ENCODE results near the gene ABHD2. TPM values are rescaled to one million over a fixed set of nuclear protein-coding genes. Genes with fewer than 3 reads are reported as not detected.

Gene ABHD2
- total RNA-seq, 1 donor from 2014 or later, result 61.1 TPM

DNA sequence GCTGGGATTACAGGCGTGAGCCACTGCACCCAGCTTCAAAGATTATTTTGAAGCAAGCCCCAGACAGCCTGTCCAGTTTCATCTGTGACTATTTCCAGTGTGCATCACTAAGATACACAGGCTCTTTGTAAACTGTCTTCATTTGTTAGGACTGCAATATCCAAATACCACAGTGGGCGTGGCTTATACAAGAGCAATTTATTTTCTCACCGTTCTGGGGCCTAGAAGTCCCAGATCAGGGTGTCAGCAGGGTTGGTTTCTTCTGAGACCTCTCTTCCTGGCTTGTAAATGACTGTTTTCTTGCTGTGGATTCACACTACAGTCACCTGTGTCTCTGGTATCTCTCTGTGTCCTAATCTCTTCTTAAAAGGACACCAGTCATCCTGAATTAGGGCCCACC, 73.4 kb downstream of the ABHD2 start:
- no peak for DNase-seq (ENCODE audit: low read depth)

DNA sequence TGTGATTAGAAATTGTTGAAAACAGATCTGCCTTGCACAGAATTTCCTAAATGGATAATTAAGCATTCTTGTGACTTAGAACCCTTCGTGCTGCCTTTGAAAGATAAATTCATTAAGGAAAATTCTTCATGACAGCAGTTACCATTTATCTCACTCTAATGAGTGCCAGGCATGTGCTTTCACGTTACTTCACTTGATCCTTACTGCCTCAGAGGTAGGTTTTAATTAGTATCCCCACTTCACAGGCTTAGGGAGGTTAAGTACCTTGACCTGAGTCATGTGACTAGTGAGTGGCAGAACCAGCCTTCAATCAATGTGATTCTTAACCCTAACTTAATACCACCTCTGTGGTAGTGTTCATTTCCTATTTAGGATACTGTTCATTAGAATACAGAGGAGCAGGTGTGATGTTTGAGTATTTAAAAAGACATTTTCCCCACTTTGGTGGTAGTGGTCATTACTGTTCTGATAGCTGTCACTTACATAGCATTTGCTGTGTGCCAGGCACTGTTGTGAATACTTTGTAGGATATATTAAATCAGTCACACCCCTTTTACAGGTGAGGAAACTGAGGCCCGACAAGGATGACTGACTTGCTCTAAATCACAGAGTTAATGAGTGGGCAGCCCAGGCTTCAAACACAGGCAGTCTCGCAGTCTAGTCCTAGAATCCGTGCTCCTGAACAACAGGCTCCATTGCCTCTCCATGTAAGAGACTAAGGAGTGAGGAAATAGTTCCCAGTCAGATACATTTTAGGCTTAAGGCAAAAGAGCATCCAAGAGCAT, 75.2 kb downstream of the ABHD2 start:
- DNase-seq (ENCODE audit: low read depth), result no peak

DNA sequence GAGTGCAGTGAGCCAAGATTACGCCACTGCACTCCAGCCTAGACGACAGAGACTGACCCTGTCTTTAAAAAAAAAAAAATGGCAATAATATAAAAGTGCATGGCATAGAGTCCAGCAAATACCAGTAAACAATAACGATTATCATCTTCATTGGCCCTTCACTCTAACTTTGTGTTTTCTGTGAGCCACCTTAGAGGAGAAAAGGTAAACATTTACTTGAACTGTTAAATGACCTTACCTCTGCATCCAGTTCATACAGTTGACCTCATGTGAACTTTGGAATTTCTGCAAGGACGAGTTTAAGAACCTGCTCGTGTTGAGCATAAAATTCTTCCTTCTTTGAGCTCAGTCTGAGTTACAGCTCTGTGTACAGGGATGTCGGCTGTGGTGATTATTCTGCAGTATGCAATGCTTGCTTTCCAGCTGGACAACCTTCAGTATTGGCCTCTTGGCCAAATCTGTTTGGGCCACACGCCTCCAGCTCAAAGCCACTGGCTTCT, 76.5 kb downstream of the ABHD2 start:
- DNase-seq (ENCODE audit: low read depth), result no peak

DNA sequence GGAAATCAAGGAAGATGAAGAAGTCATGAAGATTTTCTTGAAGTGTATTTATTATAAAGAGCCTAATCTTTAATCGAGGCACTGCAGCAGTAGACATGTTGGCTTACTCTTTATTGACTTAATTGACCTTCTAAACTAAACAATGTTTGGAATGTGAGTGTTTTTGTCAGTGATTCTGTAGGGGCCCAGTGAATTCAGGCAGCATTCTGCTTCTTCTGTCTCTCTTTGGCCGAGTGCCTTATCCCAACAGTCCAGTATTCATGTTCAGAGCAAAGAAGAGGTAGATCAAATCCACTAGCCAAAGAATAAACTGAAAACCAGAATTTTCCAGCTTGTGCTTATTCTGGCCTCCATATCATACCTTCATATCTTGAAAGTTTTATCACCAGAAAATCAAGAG, 77.4 kb downstream of the ABHD2 start:
- no peak for DNase-seq (ENCODE audit: low read depth)

DNA sequence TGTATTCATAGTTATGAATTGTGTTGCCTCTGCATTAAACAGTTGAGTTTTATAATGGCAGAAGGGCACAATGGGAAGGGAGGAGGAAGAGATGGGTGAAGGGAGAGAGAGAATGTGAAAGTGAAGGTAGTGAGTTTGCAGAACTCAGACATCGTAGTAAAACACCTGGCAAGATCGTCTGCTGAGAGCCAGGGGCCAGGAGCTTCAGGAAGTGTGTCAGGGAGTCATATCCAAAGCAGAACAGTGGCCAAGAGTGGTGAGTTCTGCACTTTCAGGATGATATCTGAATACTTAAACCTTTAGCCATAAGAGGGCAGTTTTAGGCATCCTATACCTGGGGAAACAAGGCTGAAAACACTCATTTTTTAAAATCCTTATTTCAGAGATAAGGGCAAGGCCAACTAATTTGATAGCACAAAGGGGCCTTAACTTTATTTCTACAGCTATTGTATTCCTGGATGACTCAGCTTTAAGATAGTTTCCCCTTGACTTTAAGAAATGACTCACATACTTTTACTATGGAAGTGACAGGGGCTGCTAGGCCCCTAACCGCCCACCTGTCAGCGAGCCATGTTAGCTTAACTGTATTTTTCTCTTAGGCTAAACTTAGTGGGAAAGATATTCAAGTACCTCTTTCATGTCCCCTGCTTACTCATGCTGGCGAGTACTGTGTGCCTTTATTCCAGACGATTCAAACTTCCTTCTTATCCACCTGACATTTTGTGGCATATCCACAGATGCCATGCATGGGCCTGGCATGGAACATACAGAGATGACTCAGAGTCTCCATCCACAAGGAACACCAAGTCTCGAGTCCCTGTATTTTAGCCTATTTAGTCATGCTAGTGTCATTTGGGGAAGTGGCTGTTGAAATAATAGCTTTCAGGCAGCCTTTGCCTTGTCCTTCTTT, 79.3 kb downstream of the ABHD2 start:
- DNase-seq (ENCODE audit: low read depth), result peak; percentile 95

DNA sequence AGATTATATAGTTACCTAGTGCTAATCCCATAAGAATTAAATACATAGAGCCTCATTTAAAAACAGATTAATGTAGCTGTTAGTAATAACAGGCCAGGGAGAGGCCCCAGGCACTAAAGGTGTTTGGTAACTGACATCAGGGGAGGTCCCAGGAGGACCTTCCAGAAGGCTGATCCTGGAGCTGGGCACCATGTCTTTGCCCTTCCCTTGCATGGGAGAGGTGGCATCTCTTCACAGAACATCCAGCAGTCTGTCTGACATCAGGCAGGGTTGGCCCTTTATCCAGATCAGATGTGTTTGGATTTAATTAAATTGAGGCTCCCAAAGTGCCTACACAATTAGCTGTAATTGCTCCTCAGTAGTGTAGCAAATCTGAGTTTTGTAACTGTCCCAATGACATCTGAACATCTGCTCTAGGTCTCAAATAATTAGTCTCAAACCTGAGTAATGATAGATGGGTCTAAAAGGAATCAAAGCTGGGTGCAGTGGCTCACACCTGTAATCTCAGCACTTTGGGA, 80.1 kb downstream of the ABHD2 start:
- DNase-seq (ENCODE audit: low read depth), result no peak

DNA sequence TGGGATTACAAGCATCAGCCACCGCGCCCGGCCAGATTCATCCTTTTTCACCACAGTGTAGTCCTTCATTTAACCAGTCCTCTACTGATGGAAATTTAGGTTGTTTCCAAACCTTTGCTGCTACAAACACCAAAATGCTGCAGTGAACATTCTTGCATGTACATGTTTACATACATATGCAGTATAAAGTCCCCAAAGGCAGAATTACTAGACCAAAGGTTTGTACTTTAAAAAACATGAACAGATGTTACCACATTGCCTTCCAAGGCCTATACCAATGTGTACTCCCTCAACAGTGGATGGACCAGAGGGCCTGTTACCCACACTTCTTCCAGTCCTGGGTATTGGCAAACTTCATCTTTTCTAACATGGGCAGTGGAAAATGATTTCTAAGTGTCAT, 82.1 kb downstream of the ABHD2 start:
- no peak for DNase-seq (ENCODE audit: low read depth)

DNA sequence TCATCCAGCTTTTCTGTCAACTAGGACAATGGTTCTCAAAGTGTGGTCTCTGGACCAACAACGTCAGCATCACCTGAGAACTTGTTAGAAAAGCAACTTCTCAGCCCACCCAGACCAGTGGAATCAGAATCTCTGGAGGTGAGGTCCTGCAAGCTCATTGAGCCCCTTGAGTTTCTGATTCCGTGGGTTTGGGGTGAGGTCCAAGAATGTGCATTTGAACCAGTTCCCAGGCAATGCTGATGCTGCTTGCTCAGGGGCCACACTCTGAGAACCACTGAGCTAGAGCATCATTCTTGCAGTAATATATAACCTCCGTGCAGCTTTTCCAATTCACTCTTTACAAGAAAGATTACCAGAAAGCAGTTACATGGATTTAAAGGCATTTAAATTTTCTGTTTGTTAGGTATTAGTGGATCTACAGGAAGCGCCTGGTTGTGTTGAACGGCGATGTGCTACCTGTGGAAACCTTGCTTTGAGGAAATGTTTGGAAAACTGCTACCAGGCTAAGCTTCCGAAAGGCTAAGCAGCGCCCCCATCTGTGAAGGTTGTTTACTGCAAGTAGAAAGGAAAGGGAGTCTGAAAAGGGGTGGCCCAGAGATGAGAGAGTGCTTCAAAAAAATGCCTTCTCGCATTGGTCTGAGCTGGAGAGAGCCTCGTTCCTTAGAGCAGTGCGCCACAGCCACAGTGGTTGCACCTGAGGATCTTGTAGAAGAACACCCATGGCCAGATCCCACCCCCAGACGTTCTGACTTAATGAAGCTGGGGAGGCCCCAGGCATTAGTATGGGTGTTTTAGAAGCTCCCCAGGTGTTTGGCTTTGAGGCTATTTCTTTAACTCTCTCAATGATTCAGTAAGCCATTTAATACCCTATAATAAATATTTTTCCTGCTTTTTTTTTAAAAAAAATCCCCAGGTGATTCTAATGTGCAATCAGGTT, 83.1 kb downstream of the ABHD2 start:
- DNase-seq (ENCODE audit: low read depth), result peak; percentile 59

DNA sequence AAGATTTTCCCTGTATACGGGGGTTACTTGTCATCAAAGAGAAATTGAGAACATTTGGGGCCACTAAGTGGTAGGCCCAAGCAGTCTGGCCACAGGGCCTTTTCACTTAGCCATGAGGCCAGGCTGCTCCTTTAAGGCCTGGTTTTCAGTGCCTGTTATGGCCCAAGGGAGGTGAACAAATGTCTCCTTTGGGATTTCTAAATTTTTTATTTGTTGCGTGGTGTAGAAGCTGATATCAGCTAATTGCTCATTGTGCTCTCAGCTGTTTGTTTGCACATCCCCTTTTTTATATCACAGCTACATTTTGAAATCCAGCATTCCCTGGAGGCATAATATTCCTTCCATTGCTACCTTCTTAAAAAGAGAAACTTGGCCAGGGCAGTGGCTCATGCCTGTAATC, 84.7 kb downstream of the ABHD2 start:
- DNase-seq (ENCODE audit: low read depth), result peak; percentile 30

DNA sequence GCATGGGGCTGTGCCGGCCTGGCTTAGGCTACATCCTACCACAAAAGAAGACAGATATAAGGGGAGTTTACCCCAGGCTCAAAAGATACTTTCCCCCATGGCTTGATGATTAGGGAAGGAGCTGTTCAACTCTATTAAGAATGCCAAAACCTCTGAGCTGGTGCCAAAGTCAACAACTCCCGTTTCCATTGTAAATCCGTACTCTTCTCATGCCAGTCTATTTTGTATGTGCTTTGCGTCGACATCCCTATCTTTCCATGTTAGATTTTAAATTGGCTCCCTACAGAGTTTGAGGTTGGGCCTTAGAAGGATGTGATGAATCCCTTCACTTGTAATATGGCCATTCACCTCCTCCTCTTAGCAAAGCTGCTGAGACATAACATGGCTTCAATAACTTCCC, 86.2 kb downstream of the ABHD2 start:
- no peak for DNase-seq (ENCODE audit: low read depth)

DNA sequence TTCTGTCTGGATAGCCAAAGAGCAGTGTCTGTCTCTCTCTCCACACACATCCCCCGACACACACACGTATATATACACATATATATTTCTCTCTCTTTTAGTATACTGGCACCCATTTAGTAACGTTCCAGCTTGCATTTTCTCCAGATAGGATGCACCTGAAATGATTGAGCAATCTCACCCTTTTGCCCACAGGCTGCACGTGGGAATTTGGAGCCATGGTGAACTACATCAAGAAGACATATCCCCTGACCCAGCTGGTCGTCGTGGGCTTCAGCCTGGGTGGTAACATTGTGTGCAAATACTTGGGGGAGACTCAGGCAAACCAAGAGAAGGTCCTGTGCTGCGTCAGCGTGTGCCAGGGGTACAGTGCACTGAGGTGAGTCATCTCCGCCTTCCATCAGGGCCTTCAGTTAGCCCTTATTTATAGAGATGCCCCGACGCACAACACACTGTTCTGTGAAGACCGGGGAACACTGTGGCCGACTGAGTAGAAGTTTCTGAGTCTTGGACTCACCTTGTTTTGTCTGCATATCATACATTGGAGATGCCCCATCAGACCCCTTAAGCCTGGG, 87.4 kb downstream of the ABHD2 start:
- DNase-seq (ENCODE audit: low read depth), result no peak

DNA sequence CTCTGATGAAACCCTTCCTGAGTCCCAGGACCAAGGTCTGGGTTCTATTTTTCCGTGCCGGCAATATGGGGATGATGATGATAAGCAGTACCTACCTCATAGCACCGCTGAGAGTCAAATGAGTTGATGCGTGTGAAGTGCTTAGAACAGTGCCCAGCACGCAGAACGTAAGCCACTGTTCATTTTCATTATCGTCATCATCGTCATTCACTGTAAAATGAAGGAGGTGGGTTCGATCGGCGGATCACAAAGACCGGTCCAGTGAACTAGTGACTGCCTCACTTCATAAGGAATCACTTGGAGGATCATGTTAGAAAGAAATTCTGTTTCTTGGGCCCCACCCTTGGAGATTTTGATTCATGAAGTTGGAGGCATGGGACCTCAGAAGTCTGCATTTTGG, 88.9 kb downstream of the ABHD2 start:
- no peak for DNase-seq (ENCODE audit: low read depth)

DNA sequence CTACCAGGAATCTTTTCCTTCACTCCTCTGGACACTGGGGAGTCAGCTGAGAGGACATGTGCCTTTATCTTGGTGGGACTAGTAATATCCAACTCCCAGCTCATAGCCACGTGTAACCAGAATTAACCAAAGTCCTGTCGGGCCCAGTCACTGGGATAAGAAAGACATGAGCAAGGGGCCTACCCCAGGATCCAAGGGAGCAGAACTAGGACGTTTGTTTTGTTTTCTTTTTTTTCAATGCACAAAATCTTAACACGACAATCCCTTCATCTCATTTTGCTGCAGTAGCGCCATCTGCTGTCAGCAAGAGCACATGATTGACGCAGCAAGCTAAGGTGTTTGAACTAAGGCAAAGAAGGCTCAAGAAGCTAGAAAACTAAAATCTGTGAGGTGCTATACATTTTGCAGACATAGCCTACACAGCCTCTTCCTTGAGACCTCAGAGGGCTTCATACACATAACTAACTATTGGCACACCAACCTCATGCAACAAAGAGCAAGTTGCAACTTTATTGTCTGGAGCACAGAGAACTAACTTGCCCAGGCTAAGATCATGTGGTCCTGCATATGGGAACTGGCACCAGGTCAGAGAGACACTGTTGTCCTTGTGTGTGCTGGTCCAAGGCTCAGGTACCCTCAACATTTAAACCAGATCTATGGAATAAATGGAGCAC, 89.5 kb downstream of the ABHD2 start:
- DNase-seq (ENCODE audit: low read depth), result peak; percentile 85

DNA sequence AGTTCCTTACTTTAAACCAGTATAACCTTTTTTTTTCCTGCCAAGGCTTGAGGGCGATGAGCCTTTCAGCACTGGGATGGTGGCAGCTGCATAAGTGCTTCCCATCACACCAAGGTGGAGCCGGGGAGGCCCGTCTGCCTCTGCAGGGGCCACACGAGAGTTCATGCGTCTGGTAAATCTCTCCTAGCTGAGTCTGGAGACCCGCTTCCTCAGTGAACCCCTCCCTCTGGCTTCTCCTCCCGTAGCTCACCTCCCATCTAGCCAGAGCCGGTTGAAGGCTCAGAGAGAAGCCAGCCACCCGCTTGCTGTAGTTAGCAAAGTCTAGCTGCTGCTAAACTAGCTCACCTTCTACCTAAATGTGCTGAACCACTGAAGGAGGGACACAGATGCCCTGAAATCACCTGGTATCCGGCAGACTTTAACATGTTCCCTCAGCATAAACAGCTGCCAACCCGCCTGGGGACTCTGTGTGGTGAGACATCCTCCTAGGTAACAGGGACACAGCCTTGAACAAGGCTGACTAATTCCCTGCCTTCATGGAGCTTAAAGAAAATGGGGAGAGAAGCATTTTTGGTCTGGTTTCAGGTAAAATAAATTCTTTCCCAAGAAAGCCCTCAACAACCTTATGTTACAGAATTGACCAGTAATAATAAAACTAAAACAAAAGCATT, 90.2 kb downstream of the ABHD2 start:
- no peak for DNase-seq (ENCODE audit: low read depth)

DNA sequence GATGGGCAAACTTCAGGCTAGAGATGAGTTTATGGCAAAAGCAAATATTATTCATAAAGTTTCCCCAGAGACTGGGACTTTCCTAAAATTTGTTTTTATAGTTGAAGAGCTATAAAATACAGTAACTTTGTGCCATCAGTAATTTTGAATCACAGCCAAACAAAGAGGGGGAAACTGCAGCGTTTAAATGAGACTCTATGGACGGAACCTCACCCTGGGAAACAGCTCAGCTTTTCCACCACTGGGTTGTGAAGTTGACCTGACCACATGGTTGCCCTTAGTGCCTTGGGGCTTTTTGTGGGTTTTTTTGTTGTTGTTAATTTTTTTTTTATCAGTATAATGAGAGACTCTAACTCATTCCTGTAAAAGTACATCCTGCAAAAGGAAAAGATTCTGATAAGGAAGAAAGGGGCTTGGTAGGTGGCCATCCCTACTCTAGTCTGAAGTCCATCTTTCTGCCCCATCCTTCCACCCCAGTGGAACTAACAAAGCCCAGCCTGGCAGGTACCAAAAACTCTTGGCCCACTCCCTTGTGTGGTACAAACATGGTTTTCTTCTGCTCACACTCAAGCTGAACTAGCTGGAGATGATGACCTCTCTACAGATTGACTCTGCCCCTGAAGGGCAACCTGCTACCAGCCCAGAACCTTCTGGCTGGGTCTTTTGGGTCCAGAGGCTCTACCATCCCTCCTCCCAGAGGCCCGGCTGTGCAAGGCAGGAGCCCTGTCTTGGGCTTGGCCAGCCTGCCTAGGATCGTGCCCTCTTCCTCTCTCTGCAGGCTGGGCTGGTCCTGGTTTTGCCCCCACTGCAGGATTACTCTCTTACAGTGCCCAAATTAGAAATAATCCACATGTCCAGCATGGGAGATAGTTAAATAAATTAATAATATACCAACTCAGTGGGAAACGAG, 92.0 kb downstream of the ABHD2 start:
- no peak for DNase-seq (ENCODE audit: low read depth)

DNA sequence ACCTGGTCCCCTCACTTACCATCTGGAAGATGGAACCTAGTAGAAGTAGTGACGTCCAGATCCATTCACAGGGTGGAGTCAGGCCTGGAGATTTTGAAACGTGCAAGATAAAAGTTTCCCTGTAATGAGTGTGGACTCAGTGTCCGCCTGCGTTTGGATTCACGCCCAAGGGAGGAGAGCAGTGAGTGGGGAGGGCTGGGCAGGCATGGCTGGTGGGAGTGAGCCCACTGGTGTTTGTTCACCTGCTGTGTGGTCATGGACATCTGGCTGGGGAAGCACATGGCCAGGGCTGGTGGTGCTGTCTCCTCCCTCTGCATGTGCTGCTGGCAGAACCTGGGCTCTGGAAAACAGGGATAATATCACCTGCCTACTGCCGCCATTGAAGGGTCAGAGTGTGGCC, 96.1 kb downstream of the ABHD2 start:
- DNase-seq (ENCODE audit: low read depth), result peak; percentile 83

DNA sequence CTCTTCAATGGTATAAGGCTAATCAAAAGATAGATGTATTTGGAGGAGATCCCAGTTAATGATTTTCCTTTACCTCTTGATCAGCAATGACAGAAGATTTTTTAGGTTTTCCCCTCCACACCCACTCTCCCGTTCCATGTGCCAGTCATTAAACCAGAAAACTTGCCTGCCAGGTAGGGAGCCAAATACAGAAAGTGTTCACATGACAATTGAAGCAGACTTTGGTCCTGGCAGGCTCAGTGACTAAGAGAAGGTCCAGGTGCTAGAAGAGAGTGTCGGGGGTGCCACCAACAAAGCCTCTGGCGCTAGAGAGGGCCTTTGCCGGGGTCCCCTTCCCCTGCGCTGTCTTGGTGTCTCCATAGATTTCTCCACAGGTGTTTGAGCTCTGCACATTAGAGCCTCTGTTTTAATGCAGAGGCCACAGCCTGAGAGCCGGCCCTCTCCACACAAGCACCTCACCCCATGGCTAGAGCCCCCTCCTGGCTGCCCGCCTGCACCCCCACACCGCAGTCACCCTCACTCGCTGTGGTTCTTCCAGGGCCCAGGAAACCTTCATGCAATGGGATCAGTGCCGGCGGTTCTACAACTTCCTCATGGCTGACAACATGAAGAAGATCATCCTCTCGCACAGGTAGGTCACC, 96.8 kb downstream of the ABHD2 start:
- DNase-seq (ENCODE audit: low read depth), result no peak

DNA sequence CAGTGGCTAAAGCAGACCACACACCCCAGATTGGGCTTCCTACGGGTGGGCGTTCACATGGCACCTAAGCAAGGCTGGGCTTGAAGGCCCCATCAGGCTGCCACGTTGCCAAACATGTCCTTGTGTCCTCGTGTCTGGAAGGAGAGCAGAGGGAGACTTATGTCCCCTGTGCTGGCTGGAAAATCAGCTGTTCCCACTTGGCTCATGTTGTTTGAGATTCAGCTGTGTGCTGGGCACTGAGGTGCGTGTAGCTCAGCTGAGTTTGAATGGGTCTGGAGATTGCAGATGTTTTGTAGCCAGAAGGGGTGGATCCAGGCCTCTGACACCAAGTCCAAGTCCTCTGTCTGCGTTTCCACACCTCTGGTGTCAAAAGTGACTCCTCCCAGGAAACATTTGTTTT, 98.5 kb downstream of the ABHD2 start:
- peak; percentile 55 for DNase-seq (ENCODE audit: low read depth)

Measured in myocyte (in vitro differentiated cells).